GM10248 (cell line): ENCODE data around the gene CEACAM20.
A peak's percentile ranks its signal among the peaks of the same experiment; 100 is the strongest.

Experiments used
- CTCF ChIA-PET: fragments of 300-600 bp; sonication (Branson Sonifier 250); formaldehyde crosslinking; extraction: SDS; loops from one replicate; lab custom pipeline; 2021; ENCODE audit warnings: antibody characterized with exemption; lab: Yijun Ruan, JAX
- POLR2A ChIA-PET: fragments of 350-650 bp; sonication (Branson Sonifier 250); formaldehyde crosslinking; extraction: SDS; loops from one replicate; lab custom pipeline; 2020; ENCODE audit warnings: antibody characterized with exemption; lab: Yijun Ruan, JAX
- DNase-seq: peaks from one replicate; pipeline ENCODE4 v3.0.0; 2012; ENCODE audit errors: extremely low spot score
- TF ChIP-seq, protein P1 (sequence below): IDR thresholded peaks from 2 replicates; pipeline ENCODE4 v1.5.1; 2012; ENCODE audit warnings: mild to moderate bottlenecking, low read depth; ENCODE audit errors: extremely low read depth, missing control alignments, control extremely low read depth

CEACAM20 gene

DNA sequence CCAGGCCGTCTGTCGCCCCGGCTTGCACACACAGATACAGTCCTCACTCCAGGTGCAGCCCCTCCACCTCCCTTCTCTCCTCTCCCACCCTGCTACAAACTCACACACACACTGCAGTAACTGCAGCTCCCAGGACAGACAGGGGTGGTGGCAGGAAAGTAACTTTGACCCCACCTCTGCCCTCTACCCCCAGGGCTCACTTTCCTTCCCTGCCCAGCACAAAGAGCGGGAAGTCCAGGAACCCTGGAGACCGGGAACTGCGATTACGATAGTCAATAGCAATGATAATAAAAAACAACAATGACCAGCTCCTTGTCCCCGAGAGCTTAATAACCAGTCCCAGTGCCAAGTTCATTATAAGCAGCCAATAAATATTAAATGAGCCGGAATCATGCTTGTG lies at the start of gene CEACAM20:
TSS of gene CEACAM20 (minus strand) at position 140 of the 400 bp plus-strand sequence. CDS start 166 bp downstream, outside the sequence.
- TF ChIP-seq, protein P1, sequence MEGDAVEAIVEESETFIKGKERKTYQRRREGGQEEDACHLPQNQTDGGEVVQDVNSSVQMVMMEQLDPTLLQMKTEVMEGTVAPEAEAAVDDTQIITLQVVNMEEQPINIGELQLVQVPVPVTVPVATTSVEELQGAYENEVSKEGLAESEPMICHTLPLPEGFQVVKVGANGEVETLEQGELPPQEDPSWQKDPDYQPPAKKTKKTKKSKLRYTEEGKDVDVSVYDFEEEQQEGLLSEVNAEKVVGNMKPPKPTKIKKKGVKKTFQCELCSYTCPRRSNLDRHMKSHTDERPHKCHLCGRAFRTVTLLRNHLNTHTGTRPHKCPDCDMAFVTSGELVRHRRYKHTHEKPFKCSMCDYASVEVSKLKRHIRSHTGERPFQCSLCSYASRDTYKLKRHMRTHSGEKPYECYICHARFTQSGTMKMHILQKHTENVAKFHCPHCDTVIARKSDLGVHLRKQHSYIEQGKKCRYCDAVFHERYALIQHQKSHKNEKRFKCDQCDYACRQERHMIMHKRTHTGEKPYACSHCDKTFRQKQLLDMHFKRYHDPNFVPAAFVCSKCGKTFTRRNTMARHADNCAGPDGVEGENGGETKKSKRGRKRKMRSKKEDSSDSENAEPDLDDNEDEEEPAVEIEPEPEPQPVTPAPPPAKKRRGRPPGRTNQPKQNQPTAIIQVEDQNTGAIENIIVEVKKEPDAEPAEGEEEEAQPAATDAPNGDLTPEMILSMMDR = no peak
- no peak for DNase-seq
- ChIA-PET POLR2A (no interaction called here), CTCF (interaction anchor here (1.2 kb wide), 1 partner anchor 9 kb away, joined by 4 read pairs; no protein-coding TSS in a partner anchor)

DNA sequence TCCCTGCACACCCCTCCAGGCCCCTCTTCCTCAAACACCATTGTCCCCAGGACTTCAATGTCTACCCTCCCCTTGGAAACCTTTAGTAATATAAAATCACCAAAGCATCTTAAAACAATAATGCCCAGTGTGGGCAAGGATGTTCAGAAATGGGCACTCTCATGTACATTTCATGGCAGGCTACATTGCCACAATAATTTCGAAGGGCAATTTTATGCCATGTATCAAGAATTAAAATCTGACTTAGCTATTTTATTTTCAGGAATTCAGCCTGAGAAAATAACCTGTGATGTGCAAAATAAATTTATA lies 48.0 kb upstream of the CEACAM20 start:
- CTCF ChIA-PET = interaction anchor here (0.9 to 2.2 kb wide), 8 partner anchors 8 to 226 kb away, joined by 3 to 12 read pairs (median 4); no protein-coding TSS in a partner anchor
- no peak for DNase-seq
- TF ChIP-seq, protein P1 = no peak
- POLR2A ChIA-PET = no interaction called here

DNA sequence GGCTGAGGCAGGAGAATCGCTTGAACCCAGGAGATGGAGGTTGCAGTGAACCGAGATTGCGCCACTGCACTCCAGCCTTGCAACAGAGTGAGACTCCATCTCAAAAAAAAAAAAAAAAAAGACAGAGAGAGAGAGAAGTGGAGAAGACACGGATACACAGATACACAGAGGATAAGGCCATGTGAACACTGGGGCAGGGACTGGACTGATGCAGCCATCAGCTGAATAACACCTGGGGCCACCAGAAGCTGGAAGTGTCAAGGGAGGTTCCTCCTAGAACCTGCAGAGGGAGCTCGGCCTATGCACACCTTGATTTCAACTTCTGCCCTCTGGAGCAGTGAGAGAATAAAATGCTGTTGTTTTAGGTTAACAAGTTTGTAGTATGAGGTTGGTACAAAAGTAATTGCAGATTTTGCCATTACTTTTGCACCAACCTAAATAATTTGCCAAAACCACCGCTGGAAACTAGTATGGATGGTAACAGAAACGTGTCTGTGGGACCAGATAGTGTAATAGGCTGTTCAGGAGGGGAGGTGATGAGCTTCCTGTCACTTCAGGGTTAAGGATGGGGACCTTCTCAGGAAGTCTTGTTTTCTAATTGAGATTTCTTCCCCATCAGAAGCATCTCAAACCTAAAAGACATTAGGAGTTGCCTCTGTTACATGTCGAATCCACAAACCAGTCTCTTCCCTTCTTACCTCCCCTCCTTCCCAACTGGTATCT lies 47.5 kb upstream of the CEACAM20 start:
- DNase-seq = no peak
- CTCF ChIA-PET = interaction anchor here (0.9 to 2.2 kb wide), 8 partner anchors 9 to 226 kb away, joined by 3 to 12 read pairs (median 4); no protein-coding TSS in a partner anchor
- POLR2A ChIA-PET = no interaction called here
- TF ChIP-seq, protein P1 = peak; percentile 34

DNA sequence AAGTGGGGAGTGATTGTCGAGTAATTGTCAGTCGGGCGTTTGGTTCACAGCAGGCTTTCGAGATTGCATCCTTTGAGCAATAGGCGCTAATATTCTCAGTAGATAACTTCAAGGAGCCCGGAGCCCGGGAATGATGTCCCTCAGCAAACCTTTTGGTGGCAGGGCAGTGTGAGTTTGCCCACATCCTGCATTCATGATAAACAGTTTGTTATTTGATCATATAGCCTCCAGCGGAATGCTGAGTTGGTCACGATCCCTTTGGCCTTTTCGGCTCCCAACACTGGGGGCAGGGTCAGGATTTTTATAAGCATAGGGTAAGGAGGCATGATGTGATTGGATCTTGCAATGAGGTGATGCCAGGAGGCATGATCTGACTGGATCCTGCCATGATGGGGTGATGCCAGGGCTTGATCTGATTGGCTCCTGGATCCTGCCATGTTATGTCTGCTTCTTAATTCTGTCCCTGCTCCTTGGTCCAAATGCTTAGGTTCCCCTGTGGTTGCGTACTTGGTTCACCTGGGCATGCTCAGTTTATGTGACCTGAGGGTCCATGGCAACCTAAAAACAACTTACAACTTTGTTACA lies 45.7 kb upstream of the CEACAM20 start:
- POLR2A ChIA-PET = no interaction called here
- TF ChIP-seq, protein P1 = no peak
- CTCF ChIA-PET = interaction anchor here (2.2 kb wide), 1 partner anchor 82 kb away, joined by 12 read pairs; no protein-coding TSS in a partner anchor
- DNase-seq = no peak

DNA sequence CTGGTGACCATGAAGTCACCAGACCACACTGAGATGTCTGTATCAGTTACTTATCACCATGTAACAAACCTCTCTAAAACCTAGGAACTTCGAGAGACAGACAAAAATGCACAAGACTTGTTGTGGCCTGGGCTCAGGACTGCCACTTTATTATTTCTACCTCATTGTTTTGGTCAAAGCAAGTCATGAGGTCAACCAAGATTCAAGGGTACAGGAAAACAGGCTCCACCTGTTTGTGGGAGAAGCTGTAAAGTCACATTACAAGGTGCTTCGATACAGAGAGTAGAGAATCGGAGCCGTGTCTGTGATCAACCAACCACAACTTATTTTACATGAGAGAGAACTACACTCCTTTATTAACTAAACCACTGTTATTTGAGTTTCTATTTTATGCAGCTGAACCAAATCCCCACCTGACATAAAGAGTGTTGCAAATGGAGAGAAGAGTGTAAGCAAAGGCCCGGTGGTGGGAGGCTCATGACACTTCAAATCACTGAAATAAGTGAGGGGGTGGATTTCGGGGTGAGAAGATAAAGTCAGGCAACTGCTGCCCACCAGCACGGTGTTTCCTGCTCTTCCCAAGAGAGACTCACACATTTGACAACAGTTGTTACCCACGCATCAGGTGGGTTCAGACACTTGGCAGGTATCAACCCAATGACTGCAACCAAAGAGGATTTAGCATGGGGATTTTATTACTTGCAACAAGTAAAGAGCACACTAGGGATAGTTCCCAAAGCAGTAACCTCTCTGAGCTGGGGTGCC lies 44.9 kb upstream of the CEACAM20 start:
- TF ChIP-seq, protein P1 = no peak
- DNase-seq = no peak
- POLR2A ChIA-PET = no interaction called here
- CTCF ChIA-PET = interaction anchor here (1.0 kb wide), 1 partner anchor 82 kb away, joined by 3 read pairs; no protein-coding TSS in a partner anchor

DNA sequence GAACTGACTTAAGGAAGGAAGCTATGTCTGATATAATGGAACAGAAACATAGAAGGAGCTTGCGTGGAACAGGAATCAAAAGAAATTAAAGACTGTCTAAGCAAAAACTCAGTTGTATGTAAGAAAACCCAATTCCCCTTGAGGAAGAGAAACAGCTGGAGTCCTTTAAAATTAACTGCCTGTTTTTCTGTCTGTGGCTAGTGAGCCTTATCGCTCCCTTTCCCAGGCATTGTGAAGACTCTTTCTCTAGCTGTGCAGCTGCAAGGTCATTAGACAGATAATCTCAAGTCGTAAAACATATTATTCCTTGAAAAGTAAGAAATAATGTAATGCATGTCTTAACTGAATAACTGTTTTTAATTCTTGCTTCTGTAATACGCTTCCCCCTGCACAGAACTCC lies 44.2 kb upstream of the CEACAM20 start:
- ChIA-PET POLR2A (no interaction called here), CTCF (interaction anchor here (1.0 kb wide), 1 partner anchor 83 kb away, joined by 3 read pairs; no protein-coding TSS in a partner anchor)
- no peak for DNase-seq
- TF ChIP-seq, protein P1 = no peak
